ENCODE results near the gene ERVH48-1.
"Not testable (repeated sequence)": the region's sequence is repeated elsewhere in the genome, so short reads cannot be mapped to it uniquely, and the experiment has no call there.

ERVH48-1 gene

DNA sequence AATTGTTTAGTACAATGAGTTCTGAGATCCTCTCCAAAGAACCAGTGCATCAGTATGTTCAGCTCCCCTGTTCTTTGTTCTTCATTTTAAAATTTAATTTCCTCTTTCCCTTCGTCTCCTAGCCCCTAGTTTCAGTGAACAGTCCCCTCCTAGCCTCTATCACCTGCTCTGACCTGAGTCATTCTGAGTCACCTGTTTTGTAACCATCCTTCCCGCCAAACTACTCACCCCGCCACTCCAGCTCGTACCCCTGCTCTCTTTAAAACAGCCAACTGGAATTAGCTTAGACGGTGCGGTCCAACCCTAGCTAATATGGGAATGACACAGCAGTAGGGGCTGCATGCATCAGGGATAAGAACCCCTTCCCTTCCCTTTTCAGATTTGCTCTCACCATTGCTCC is 16.8 kb upstream of the ERVH48-1 start:
- no peak overlapping the region for H3K4me3 ChIP-seq (ENCODE audit: low read depth, low read length)
- TF ChIP-seq, protein P1, sequence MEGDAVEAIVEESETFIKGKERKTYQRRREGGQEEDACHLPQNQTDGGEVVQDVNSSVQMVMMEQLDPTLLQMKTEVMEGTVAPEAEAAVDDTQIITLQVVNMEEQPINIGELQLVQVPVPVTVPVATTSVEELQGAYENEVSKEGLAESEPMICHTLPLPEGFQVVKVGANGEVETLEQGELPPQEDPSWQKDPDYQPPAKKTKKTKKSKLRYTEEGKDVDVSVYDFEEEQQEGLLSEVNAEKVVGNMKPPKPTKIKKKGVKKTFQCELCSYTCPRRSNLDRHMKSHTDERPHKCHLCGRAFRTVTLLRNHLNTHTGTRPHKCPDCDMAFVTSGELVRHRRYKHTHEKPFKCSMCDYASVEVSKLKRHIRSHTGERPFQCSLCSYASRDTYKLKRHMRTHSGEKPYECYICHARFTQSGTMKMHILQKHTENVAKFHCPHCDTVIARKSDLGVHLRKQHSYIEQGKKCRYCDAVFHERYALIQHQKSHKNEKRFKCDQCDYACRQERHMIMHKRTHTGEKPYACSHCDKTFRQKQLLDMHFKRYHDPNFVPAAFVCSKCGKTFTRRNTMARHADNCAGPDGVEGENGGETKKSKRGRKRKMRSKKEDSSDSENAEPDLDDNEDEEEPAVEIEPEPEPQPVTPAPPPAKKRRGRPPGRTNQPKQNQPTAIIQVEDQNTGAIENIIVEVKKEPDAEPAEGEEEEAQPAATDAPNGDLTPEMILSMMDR (IDR thresholded peaks at IDR 0.05; ENCODE audit: low read depth, low read length) = no peak

DNA sequence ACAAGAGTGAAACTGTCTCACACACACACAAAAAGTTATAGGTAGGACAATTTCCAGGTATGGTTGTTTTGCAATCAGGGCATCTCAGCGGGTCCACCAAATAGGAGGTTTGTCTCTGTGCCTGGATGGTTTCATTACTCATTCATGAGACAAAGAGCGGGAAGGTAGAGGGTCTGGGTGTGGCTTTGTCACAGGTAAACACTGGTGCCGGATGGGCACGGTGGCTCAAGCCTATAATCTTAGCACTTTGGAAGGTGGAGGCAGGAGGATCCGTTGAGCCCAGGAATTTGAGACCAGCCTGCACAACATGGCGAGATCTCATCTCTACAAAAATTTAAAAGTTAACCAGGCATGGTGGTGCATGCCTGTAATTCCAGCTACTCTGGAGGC is 16.3 kb upstream of the ERVH48-1 start:
- no peak overlapping the region for H3K4me3 ChIP-seq (ENCODE audit: low read depth, low read length)

DNA sequence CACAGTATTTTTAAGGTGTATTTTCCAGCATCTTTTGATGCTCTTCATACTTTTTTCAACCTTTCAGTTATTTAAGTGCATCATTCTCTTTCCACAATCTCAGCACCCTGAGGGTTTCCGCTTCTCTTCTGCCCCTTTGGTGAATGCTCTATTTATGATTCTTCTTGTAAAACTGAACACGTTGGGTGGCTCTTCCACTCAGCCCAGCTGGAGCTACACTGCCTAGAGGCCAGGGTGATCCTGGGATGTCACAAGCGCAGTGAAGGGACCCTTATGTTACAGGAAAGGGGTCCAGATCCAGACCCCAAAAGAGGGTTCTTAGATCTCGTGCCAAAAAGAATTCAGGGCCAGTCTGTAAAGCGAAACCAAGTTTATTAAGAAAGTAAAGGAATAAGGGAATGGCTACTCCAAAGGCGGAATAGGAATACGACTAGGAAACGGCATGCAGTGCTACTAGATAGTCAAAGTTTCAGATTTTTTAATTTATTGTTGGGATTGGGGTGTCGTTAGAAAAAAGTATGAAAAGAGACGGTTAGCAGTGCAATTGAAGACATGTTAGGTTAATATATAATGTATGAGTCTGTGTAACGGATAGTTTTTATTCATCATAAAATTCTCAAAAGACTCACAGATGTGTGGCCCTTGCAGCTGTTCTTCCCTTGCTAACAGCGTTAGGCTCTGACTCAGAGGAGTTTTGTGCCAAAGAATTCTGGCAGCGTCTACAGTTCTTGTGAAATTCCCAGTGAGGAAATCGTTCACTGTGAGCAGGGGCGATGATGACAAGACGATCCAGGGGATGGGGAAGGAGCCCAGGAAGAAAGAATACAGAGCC is 14.4 kb upstream of the ERVH48-1 start:
- TF ChIP-seq, protein P1 (IDR thresholded peaks at IDR 0.05; ENCODE audit: low read depth, low read length) = no peak
- peak overlapping the region; percentile 48 for H3K4me3 ChIP-seq (ENCODE audit: low read depth, low read length)

More for the DNA sequence above, 16.3 kb upstream of the ERVH48-1 start:
- TF ChIP-seq, protein P1 (IDR thresholded peaks at IDR 0.05; ENCODE audit: low read depth, low read length) = no peak

DNA sequence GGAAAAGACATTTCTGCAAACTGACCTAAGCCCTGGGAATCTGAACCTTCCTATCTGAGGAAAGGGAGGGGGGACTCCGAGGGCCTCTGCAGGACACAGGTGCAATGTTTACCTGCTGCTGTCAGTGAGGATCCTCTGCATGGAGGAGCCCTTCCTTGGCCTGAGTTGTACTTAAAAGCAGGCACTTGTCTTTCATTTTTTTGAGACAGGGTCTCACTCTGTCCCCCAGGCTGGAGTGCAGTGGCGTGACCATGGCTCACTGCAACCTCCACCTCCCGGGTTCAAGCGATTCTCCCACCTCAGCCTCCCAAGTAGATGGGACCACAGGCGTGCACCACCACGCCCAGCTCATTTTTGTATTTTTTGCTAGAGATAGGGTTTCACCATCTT is 13.2 kb upstream of the ERVH48-1 start:
- not testable (repeated sequence) for H3K4me3 ChIP-seq (ENCODE audit: low read depth, low read length)

DNA sequence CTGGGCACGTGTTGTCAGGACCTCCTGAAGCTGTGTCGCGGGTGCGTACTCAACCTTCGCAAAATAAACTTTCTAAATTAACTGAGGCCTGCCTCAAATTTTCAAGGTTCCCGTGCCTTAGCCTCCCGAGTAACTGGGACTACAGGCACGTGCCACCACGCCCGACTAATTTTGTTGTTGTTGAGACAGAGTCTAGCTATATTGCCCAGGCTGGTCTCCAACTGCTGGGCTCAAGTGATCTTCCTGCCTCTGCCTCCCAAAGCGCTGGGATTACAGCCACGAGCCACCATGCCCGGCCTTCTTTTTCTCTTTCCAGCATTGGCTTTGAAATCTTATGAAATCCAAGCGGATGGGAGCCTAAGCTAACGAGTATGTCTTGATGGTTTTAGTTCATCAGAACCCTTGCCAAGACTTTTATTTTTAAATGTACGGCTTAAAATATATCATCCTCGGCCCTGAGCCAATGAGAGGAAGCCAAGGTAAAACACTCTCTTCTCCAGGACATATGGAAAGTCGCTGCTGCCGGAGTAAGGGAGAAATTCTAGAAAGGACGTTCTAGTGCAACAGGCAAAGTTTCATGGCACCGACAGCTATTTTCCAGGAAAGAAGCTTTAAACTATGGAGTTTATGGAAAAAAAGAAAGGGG is 12.7 kb upstream of the ERVH48-1 start:
- no peak overlapping the region for H3K4me3 ChIP-seq (ENCODE audit: low read depth, low read length)
- TF ChIP-seq, protein P1 (IDR thresholded peaks at IDR 0.05; ENCODE audit: low read depth, low read length) = no peak

DNA sequence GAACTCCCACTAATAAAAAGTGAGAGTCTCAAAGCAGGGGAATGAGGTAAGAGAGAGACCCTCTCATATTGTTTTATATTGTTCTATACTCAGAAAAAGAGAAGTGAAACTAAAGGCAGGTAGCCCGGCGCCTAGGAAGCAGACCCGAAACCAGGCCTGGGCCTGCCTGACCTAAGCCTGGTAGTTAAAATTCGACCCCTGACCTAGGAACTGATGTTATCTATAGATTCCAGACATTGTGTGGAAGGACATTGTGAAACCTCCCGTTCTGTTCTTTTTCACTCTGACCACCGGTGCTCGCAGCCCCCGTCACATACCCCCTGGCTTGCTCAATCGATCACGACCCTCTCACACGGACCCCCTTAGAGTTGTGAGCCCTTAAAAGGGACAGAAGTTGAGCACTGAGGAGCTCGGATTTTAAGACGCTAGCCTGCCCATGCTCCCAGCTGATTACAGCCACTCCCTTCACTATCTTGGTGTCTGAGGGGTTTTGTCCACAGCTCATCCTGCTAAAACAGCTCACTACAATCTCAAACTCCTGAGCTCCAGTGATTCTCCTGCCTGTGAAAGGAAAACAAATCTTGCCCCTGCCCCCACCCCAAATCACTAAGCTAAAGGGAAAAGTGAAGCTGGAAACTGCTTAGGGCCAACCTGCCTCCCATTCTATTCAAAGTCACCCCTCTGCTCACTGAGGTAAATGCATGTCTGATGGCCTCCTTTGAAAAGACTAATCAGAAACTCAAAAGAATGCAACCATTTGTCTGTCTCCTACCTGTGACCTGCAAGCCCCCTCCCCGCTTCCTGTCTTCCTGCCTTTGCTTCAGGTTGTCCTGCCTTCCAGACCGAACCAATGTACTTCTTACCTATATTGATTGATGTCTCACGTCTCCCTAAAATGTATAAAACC is 11.9 kb upstream of the ERVH48-1 start:
- H3K4me3 ChIP-seq (ENCODE audit: low read depth, low read length) = not testable (repeated sequence)

DNA sequence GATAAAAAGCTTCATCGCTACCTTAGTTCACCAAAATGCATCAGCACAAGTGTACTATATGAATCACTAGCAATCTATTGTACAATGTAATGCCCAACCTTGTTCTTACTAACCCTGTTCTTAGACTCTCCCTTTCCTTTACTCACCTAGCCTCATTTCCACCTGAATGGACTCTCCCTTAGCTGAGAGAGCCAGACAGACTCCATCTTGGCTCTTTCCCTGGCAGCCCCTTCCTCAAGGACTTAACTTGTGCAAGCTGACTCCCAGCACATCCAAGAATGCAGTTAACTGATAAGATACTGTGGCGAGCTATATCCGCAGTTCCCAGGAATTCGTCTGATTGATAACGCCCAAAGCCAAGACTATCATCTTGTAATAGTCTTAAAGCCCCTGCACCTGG is 10.9 kb upstream of the ERVH48-1 start:
- not testable (repeated sequence) for H3K4me3 ChIP-seq (ENCODE audit: low read depth, low read length)

DNA sequence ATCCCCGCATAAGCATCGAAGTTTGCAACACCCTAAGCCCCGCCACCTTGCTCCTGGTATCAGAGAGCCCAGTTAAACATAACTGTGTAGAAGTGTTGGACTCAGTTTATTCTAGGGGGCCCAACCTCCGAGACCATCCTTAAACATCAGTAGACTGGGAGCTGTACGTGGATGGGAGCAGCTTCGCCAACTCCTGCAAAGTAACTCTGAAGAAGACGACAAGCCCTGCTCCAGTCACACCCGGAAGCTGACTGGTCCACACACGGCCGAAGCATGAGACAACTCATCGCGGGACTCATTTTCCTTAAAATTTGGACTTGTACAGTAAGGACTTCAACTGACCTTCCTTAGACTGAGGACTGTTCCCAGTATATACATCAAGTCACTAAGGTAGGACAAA is 8.5 kb upstream of the ERVH48-1 start:
- H3K4me3 ChIP-seq (ENCODE audit: low read depth, low read length) = not testable (repeated sequence)

DNA sequence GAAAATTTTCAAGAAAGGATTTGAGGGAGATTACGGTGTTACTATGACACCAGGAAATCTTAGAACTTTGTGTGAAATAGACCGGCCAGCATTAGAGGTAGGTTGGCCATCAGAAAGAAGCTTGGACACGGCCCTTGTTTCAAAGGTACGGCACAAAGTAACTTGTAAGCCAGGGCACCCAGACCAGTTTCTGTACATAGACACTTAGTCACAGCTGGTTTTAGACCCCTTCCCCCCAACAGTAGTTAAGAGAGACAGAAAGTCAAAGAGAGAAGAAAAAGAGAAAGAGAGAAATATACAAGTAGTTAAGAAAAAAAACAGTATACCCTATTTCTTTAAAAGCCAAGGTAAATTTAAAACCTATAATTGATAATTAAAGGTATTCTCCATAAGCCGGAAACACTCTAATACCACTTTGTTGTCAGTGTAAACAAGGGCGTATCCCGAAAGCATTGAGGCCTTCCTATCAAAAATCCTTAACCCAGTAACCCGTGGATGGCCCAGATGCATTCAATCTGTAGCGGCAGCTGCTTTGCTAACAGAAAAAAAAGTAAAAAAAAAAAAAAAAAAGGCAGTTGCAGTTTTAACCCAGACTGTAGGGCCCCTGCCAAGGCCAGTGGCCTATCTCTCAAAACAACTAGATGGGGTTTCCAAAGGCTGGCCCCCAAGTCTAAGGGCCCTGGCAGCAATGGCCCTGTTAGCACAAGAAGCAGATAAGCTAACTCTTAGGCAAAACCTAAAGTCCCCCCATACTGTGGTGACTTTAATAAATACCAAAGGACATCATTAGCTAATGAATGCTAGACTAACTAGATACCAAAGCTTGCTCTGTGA is 7.9 kb upstream of the ERVH48-1 start:
- H3K4me3 ChIP-seq (ENCODE audit: low read depth, low read length) = not testable (repeated sequence)

DNA sequence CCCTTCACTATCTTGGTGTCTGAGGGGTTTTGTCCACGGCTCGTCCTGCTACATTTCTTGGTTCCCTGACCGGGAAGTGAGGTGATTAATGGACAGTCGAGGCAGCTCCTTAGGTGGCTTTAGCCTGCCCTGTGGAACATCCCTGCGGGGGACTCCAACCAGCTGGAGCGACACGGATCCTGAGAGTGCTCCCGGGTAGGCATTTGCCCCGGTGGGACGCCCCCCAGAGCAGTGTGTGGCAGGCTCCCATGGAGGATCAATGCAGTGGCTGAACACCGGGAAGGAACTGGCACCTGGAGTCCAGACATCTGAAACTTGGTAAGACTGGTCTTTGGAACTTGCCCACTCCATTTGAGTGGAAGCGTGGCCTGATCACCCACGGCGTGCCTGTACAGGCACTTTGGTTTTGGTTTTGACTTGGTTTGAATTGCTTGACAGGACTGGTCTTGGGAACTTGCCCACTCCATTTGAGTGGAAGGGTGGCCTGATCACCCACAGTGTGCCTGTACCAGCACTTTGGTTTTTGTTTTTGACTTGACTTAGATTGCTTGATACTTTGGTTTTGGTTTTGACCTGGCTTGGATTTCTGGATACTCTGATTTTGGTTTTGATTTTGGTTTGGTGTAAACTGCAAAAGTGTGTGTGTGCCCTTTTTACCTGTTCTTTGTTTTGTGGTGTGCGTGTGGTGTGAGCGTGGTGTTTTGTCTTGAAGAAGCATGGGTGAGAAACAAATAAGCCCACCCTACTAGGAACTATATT is 7.1 kb upstream of the ERVH48-1 start:
- H3K4me3 ChIP-seq (ENCODE audit: low read depth, low read length) = not testable (repeated sequence)
